ENCODE data around the gene CERS2.

CERS2 gene

DNA sequence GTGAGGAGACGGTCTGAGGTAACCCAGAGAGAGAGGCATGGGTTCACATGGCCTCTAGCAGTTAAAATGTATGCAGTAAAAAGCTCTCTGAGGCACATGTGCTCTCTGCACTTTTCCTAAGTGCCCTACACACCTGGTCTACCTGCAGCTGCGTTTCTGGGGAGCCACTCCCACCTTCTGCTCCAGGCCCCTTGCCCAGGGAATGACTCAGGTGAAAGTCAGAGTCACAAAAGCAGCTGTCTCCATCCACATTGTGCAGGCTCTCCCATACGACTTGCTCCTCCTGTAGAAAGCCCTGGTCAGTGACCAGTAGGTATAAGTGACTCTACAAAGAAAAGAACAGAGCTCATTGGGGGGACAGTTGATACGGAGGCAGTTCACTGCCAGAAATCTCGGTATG lies 23.3 kb upstream of the CERS2 start:
- no peak for DNase-seq (ENCODE audit: low read depth)

DNA sequence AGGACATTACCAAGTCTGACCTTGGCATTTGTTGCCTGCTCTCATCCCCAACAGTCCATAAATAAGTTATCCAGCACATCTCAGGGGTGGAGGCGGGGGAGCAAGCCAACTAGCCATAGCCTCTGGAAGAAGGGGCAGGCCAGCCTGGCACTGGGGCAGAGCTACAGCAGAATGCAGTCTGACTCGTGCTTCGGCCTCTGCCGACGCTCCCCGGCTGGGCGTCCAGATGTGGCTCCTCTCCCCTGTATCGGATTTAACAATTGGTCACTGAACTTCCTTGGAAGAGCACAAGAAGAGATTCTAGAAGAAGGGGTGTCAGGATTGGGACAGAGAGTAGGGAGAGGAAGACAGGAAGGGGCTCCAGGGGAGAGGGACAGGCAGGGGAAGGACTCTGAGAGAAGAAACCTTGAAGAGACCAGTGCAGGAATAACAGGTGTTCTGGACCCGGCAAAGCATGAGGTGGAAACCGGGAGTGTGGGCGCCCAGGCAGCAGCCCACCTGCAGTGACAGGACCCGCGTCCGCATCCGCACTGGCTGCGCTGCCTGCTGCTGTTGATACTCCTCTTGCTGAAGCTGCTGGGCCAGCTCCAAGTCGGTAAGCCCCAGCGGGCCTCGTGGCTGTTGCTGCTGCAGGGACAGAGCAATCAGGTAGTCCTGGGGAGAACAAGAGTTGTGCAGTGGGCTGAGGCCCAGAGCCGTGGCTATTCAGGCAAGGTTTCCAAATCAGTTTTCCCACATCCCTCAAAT lies 22.7 kb upstream of the CERS2 start:
- no peak for DNase-seq (ENCODE audit: low read depth)

DNA sequence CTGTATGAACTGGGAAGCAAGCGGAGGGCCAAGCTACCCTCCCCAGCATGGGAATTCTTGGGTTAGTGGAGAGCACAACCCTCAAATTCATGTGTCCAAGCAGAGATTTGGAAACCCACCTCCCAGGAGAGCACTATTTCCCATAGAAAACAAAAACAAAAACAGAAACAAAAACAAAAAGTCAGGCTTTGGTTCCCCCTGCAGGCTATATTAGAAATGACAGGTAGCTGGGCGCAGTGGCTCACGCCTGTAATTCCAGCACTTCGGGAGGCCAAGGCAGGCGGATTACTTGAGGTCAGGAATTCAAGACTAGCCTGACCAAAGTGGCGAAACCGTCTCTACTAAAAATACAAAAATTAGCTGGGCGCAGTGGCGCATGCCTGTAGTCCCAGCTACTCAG lies 21.3 kb upstream of the CERS2 start:
- peak; percentile 71 for DNase-seq (ENCODE audit: low read depth)

DNA sequence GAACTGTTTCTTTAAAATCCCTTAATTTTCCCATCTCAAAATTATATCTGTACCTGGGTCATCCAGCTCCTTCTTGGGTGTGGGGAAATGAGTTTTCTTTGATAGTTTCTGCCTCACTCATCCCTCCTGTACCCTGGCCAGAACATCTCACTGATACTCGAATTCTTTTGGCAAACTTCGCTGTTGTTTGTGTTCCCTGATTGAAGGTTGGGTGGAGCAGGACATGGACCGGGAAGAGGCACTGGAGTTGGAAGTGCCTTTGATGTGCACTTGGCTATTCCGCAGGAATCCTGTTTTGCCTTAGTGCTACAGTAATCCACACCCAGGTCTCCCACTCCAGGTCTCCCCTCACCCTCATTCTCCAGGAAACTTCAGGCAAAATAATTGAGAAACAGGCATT lies 20.8 kb upstream of the CERS2 start:
- no peak for DNase-seq (ENCODE audit: low read depth)

DNA sequence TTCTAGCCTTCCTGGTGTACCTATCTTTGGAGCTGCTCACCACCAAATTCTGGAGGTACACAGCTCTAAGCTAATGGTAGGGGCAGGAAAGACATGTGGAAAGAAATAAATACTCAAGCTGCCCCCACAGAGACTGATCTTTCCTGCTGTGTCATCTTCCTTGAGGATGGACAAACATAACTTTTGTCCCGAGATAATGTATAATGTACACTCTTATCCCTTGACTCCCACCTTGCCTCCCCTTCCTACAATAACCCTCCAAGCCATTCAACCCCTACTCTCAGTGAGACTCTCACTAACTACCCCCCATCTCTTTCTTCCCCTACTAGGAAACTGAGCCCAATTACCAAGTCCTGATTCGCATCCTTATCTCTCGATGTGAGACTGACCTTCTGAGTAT lies 19.6 kb upstream of the CERS2 start:
- DNase-seq (ENCODE audit: low read depth), result no peak

DNA sequence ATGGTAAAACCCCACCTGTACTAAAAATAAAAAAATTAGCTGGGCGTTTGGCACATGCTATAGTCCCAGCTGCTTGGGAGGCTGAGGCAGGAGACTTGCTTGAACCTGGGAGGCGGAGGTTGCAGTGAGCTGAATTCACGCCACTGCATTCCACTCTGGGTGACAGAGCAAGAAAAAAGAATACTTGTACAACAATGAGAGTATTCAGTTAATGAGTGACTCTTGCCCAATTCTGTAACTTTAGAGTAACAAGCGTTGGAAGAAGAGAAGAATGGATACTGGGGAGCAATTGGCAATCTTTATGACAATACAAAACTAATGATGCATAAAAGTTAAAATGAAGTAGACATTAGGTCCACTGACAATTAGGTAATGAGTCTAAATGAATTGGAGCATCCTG lies 18.0 kb upstream of the CERS2 start:
- DNase-seq (ENCODE audit: low read depth), result no peak

DNA sequence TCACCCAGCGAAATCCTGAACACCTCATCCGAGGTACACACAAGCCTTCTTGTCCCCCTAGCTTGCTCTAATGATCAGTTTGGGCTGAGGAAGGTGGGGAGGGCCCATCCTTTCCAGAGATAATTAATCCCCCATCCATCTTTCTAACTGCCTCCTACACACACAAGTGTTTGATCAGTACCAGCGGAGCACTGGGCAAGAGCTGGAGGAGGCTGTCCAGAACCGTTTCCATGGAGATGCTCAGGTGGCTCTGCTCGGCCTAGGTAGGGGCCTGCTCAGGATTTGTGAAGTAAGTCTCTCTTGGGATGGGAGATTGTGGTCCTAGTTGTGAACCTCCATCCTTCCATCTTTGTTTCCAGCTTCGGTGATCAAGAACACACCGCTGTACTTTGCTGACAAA lies 13.3 kb upstream of the CERS2 start:
- no peak for DNase-seq (ENCODE audit: low read depth)

DNA sequence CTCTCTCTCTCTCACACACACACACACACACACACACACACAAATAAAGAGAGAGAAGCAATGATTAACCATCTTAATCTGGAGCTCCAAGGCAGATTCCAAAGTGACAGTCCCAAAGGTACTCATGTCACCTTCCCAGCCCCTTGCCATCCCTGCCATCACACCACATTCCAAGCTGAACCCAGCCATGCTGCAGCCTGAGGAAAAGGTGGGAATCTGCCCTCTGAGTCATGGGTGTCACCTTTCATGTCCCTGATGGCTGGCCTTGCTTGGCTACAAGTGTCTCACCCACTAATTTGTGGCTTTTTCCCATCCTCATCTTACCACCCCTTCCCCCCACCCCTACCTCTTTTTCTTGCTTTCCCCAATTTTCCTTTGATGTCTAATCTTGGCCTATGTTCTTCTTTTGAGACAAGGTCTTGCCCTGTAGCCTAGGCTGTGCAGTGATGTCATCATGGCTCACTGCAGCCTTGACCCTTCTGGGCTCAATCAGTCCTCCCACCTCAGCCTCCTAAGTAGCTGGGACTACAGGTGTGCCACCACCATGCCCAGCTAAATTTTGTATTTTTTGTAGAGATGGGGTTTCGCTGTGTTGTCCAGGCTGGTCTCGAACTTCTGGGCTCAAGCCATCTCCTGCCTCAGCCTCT lies 10.7 kb upstream of the CERS2 start:
- no peak for DNase-seq (ENCODE audit: low read depth)

DNA sequence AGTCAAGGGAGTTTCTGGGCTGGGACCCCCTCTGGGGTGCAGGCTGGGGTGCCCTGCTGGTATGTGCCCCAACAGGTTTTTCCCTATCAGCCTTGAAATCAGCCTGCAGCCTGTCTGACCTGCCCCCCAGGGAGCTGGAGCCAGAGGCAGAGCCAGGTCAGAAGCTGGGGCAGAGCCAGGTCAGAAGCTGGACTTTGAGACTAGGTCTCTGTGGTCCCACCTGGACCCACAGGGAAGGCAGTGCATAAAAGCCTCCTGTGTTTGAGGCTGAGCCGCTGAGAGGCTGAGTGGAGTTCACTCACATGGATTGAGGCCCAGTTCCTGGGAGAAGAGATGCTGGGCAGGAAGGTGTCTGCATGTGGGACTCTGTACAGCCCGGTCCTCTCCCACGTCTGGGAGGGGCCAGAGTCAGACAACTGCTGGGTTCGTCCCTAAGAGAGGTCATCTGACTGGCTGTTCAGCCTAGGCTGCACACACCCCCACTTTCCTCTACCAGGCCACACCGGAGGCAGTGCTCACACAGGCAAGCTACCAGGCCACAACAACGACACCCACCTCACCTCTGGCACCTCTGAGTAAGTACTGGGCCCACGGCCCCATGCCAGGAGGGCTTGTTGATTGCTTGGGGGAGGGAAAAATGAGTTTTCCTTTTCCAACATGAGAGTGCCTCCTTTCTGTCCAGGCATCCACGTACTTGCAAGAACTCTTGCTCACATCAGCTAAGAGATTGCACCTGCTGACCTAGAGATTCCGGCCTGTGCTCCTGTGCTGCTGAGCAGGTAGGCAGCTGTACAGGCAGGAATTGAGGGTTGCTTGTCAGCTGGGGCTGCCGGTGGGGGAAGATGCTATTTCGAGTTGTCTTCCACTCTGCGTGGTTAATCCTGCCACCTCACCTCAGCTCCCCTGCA lies 7.4 kb upstream of the CERS2 start, which contains the start of gene ANXA9:
Gene ANXA9, plus strand, starts transcription at position 488 of the 908 bp plus-strand sequence. CDS start 814 bp downstream, outside the sequence.
- DNase-seq (ENCODE audit: low read depth), result no peak

DNA sequence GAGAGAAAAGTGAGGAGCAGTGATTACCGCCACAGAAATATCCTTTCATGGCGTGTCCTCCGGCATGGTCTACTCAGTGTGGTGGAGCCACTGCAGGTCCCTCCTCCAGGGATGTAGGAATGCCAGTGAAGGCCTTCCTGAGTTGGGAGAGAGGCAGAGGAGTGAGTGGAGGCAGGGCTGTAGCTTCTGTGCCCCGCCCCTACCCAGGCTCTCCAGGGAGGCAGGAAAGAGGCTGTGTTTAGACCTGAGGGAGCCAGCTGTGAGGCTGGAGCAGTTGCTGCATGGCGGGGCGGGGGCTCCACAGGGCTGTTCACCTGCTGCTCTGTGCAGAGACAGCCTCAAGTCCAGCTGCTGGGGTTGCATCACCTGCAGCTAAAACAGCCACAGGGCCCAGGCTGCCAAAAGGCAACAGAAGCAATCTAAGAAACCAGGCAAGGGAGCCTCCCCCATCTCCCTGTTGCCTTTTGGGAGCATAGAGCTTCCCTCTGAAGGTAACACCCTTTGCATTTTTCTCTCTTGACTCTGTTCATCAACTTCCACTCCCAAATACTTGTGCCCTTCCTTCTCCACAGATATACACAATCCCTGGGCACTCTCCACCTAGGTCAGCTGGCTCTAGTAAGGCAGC lies 6.7 kb upstream of the CERS2 start:
- no peak for DNase-seq (ENCODE audit: low read depth)

DNA sequence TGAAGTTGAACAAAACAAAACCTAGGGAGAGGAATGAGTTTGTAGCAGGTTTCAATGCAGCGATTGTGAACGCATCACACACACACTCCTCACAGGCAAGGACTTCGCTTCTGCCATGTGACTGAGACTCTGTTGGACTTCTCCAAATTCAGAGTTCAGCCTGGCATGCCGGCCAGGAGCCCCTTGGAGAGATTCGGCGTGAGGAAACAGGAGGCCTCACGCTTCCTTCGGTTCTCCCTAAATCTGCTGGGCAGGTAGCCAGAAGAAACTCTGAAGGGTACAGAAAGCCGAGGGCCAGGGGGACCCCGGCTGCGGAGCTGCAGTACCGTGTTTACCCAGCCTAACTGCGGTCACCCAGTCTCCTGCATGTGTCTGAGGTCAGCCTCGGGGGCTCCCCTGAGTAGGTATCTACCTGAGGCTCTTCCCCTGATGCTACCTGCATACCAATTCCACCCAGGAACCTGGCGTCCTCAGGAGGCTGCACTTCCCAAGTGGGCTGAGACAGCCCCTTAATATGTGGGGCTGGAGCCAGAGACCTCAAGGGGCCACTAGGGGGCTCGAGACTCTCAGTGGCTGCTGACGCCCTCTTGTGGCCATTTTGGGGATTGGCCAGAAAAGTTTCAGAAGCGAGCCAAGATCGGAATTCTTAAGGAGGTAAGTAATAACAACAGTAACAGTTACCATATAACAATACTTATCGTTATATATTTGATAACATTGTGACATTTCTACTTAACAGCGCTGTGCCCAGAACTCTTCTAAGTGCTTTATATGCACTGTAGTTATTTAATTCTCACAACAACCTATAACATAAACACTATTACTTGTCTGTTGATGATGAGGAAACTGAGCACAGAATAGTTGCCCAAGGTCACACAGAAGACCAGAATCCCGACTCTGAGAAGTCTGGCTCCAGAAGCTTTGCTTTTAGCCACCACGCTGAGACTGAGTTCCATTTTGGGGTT lies 4.7 kb upstream of the CERS2 start:
- DNase-seq (ENCODE audit: low read depth), result peak; percentile 81

DNA sequence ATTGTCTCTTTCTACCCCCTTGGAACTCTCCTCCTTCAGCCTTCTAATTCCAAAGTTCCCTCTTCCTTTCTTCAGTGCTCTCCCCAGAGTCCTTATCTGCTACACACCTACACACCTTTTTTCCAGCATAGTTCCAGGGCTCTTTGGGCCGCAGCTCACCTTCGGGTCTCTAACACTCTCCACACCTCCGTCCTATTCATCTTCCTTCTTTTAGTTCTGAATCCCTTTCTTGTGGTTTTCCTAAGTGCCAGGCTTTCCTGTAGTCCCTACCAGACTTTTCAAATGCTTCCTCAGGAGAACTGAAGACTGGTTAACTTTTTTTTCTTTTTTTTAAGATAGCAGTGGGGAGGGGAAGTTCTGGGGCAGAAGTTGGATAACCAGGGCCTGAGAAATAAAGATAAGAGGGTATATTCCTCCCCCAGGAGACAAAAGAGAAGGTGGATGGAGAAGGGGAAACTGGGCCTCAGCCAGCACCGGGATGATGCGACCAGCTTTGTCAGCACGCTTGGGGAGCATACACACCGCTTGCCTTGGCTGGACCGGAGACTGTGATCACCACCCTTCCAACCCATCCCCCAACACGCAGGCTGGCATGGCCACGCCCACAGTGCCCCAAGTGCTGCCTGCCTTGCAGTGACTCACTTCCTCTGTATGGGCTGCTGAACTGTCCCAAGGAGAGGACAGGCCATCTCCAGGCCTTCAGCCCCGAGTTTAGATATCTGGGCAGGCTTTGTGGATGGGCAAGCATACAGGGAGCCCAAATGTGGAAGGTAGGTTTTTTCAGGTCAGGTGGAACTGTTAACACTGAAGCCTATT lies 2.5 kb upstream of the CERS2 start:
- peak; percentile 69 for DNase-seq (ENCODE audit: low read depth)

DNA sequence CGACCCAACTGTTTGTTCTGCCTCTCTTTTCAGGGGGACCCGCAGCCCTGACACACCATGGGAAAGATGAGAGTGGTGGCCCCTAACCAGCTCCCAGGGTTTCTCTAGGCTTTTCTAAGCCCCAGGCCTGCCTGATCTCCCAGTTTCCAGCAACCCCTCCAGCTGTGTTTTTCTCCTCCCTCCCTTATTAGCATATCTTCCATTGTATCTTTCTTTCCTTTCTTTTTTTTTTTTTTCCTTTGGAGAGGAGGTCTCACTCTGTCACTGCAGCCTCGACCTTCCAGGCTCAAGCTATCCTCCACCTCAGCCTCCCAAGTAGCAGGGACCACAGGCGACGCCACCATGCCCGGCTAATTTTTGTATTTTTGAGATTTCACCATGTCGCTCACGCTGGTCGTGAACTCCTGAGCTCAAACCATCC lies 1.8 kb upstream of the CERS2 start:
- no peak for DNase-seq (ENCODE audit: low read depth)

DNA sequence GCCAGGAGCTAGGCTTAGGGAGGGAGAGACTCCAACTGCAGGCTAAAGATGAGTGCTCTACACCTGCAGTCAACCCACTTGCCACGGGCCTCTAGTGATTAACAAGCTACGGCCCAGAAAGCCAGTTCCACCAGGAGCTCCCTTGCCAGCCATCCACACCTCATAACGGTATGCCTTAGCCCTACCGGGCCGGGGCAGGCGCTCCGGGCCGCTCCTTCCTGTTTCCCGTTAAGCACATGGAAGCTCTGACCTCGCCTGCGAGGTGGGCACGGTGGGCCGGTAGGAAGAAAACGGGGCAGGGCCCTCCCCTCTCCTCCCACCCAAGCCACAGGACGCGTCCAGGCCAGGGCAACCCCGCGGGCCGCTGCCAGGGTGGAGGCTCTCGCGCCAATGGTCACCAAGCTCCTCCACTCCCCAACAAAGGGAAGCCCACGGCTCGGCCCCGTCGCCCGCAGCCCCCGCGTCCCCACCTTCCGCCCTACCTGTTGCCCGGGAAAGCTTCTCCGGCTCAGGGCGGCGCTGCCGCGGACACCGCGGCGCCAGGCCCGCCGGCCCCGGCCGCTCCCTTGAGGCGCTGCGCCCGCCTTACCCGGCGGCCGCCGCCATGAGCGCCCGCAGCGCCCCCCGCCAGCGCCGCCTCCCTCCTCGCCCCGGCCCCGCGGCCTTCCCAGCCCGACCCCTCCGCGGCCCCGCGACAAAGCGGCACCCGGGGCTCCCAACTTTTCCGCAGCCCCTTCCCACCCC lies 627 bp downstream of the CERS2 start:
- DNase-seq (ENCODE audit: low read depth), result no peak

DNA sequence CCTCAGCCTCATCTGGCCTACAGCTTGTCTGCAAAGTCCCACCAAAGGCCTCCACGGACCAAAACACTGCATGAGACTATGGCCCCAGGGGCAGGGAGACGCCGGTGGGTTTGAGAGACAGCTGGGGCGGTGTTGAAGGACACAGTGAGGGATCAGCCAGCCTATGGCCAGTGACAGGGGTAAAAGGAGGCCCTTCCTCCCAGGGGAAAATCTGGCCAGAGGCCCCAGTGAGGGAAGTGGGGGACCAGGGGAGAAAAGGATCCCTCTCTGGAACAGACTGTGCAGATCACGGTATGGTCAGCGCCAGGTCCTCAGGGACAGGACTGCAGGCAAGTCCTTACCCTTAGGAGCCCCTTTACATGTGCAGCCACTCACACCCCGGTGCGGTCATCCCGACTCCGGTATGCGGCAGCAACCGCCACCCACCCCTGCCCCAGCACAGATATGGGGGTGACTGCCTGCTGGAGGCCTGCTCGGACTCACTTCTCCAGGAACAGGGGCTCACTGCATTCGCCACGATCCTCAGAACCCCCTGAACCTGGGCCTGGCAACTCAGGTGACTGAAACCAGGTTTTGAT lies 1.3 kb downstream of the CERS2 start:
- no peak for DNase-seq (ENCODE audit: low read depth)

DNA sequence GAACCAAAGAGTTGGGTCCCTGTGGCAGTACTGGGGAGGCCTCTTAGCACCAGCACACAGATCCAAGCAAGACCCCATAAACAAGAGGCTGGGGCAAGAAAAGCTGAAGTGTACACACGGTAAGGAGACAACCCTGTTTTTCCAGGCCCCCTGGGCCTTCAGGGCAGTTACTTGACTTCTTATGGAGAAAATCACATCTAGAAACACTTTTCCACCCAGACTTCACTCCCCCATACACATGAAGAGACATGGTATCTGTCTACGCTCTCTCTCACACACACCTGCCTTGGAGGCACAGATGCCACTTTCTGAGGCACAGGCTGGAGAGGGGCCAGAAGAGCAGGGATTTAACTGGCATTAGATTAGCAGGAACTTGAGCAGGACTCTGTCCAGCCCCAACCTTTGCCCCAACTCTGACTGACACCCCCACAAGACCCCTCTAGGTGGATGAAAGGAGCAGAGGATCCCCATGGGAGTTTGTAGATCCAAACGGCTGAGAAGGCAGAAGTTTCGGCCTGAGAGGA lies 2.2 kb downstream of the CERS2 start:
- DNase-seq (ENCODE audit: low read depth), result no peak

DNA sequence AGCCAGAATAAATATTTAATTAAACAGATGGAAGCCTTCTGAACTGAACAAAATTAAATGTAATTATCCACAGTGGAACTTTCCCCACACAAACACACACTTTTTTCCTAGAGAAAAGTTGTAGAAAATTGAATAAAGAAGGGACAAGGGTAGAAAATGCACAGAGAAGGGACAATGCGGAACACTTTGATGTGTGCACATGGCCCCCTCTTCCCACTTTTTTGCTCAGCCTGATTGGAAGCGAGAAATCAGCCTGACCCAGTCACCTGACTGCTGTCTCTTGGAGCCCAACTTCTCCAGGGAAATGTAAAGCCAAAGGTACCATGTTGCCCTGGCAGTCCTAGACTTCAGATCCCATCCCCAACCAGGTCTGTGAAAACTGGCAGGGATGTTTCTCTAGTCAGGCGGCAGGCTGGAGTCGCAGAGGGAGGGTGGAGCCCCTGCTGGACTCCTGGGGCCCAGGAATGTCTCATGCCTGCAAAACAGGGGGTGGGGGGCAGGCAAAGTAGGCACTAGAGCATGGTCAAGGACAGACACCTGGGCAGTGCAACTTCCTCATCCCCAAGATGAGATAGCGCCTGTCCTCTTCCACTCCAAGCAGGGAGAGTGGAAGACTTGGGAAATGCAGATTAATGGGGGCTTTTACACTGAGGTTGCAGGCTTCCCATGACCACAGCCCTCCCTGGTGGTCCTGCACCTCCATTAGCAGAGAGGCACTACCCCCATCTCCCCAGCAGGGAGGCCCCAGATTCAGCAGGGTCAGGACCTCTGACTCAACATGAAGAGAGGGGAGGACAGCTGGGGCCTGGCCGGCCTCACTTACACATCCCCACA lies 2.8 kb downstream of the CERS2 start:
- DNase-seq (ENCODE audit: low read depth), result no peak

Data from fibroblast of gingiva (primary cell).